Stimulated activated CD8-positive, alpha-beta memory T cell treated with anti-CD3 and anti-CD28 coated beads, Interleukin-7, amount 100 ng/mL, for 48 hours (primary cell): ENCODE results near the gene PTPN11.
"Not testable (repeated sequence)": the region's sequence is repeated elsewhere in the genome, so short reads cannot be mapped to it uniquely, and the experiment has no call there.

Experiments used
- DNase-seq, 2 donors: peaks; one replicate each; pipeline ENCODE4 v3.0.0-alpha.2; 2020; ENCODE audit warnings: low read depth in 1 of 2; ENCODE audit errors: extremely low read depth in 1 of 2

The PTPN11 gene

DNA sequence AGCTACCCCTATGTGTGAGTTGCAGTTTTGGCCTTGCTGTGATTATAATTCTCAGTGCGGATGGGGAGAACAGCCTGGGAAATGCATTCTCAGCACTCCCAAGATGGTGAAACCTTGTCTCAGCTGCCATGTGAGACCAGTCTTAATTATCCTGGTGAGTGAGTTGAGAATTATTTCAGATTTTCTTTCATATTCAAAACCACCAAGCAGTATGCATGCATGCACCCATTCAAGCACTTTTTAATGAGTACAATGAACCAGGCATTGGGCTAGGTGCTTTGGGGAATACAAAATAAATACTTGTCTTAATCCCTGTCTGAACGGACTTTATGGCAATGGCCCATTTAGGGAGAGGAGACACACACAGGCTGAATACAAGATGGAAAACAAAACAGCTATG, 94.7 kb downstream of the PTPN11 start:
- no peak for DNase-seq

DNA sequence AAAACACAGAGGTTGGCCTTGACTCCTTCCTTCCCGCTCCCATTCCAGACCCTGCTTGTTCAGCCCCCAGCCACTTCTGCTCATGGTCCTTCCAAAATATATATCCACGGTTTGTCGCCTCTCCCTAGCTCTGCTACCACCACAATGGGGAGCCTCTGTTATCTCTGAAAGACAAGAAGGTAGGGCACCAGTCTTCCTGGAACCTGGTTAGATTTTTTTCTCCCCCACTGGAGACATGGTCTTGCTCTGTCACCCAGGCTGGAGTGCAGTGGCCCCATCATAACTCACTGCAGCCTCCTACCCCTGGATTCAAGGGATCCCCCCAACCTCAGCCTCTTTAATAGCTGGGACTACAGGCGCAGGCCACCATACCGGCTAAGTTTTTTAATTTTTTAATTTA, 95.7 kb downstream of the PTPN11 start:
- DNase-seq, result no peak

DNA sequence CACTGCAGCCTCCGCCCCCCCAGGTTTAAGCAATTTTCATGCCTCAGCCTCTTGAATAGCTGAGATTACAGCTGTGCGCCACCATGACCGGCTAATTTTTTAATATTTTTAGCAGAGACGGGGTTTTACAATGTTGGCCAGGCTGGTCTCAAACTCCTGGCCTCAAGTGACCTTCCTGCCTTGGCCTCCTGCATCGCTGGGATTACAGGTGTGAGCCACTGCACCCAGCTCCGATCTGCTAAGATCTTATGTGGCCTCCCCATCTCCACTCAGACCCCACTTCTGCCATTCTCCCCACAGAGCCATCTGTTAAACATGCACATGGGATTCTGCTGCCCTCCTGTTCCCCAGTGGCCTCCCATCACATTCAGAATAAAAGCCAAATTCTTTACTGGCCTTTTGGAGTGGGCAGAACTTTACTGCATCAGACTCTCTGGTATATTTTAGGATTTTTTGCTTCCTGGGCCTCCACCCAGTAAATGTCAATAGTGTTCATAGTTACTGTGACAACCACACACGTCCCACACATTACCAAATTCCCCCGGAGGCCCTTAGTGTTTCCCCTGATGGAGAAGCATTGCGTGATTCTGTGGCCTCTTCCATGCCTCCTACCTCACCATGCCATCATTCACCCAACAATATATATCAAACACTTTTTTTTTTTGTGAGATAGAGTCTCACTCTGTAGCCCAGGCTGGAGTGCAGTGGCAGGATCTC, 96.3 kb downstream of the PTPN11 start:
- no peak for DNase-seq

DNA sequence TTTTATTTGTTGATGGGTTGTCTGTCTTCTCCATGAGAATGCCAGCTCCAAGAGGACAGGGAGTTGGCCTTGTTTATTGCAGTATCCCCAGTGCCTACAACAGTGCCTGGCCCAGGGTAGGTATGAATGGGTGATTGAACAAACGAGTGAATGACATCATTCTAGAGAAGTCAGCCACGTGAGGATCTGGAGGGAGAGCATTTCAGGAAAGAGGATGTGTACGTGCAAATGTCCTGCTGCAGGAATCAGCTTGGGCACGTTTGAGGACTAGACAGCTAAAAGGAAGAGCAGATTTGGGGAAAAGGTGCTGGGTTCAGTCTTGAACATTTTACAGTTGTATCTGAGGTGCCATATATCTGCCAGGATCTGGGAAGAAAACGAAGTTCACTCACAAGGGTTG, 97.1 kb downstream of the PTPN11 start:
- no peak for DNase-seq

GRCh38 chr12:112517730-112518364, 99.1 kb downstream of the PTPN11 start:
- DNase-seq, result no peak

- DNase-seq, result no peak
Measured at GRCh38 chr12:112518365-112518735, 99.6 kb downstream of the PTPN11 start.

DNA sequence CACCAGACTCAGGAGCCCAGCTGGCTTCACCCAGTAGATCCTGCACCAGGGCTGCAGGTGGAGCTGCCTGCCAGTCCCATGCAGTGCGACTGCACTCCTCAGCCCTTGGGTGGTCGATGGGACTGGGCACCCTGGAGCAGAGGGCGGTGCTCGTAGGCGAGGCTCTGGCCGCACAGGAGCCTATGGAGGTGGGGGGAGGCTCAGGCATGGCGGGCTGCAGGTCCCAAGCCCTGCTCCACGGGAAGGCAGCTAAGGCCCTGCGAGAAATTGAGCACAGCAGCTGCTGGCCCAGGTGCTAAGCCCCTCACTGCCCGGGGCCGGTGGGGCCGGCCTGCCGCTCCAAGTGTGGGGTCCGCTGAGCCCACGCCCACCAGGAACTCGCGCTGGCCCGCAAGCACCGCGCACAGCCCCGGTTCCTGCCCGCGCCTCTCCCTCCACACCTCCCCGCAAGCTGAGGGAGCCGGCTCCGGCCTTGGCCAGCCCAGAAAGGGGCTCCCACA, 101.1 kb downstream of the PTPN11 start:
- DNase-seq, result not testable (repeated sequence)

GRCh38 chr12:112523856-112524255, 105.1 kb downstream of the PTPN11 start:
- no peak for DNase-seq

DNA sequence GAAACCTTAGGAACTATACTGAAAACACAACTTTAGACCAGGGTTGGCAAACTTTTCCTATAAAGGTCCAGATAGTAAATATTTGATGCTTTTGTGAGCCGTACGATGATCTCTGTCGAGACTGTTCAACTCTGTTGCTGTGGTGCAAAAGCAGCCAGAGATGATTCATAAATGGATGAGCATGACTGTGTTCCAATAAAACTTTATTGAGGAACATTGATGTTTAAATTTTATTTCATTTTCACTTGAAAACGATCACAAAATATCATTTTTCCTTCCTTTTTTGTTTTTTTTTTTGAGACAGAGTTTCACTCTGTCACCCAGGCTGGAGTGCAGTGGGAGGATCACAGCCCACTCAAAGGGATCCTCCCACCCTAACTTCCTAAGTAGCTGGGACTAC, 105.5 kb downstream of the PTPN11 start:
- DNase-seq, result no peak

DNA sequence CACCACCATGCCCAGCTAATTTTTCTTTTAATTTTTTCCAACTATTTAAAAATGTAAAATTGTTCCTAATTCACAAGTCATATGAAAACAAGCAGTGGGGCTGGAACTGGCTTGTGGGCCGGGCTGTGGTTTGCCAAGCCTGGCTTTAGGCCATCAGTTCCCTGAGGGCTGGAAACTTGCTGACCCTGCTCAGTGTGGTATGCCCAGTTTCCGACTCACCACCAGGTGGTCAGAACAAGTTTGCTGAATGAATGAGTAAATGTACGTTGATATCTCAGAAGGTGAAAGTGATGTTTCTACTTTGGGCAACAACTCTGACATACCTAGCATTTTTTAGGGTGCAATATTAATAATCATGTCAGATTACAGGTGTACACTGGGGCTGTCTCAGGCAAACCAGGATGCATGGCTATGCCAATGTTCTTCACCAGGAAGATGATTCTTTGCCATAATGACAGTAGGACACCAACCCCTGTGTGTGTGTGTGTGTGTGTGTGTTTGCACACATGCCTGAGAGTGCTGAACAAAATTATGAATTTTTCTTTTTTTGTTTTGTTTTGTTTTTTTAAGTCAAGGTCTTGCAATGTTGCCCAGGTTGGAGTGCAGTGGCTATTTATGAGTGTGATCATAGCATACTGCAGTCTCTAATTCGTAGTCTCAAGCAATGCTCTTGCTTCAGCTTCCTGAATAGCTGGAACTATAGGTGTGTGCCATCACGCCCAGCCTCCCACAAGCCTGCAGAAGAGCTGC, 106.1 kb downstream of the PTPN11 start:
- DNase-seq, result no peak

GRCh38 chr12:112525426-112525809, 106.7 kb downstream of the PTPN11 start:
- no peak for DNase-seq

DNA sequence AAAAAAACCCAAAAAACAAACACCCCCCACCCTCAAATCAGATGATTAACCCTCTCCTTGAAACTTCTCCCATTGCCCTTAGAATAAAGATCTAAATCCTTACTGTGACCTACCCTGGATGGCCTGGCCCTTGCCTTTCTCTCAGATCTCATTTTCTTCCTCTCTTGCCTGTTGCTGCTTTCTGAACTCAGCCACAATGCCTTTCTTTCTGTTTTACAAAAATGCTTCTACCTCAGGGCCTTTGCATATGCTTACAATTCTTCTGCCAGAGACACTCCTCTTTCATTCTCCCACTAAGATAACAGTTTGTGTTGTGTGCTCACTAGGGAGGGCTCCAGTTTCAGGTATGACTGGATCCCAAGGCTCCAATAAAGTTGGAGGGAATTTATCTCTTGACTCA, 108.3 kb downstream of the PTPN11 start:
- no peak for DNase-seq

GRCh38 chr12:112527501-112527900, 108.8 kb downstream of the PTPN11 start:
- DNase-seq, result no peak

DNA sequence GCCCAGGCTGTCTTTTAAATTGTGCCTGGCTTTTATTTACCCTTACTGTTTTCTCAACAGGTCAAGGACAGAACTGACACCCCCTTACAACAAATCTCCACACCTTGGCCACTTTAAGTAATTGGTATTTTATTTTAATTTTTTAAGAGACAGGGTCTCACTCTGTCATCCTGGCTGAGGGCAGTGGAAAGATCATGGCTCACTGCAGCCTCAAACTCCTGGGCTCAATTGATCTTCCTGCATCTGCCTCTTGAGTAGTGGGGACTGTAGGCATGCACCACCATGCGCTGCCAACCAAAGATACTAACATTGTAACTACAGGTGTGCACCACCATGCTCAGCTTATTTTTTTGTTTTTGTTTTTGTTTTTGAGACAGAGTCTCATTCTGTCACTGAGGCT, 109.8 kb downstream of the PTPN11 start:
- DNase-seq, result no peak

DNA sequence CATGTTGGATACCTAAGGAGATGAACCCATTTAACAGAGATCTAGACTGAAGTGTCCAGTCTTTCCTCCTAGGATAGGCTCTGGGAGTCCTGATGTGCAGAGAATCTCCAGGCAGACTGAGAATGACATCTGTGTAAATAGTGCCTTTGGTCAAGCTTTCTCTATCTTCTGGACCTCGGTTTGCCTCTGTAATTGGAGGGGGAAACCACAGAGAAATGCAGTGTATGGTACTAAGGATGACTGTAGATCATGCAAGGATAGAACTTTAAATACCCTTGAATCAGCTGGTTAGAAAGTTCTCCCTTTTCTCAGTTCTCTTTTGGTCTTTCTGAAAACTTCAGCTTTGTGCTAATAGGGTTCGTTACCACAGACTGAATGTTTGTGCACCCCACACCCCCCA, 112.2 kb downstream of the PTPN11 start:
- no peak for DNase-seq

- no peak for DNase-seq
Measured at GRCh38 chr12:112532106-112532505, 113.4 kb downstream of the PTPN11 start.

DNA sequence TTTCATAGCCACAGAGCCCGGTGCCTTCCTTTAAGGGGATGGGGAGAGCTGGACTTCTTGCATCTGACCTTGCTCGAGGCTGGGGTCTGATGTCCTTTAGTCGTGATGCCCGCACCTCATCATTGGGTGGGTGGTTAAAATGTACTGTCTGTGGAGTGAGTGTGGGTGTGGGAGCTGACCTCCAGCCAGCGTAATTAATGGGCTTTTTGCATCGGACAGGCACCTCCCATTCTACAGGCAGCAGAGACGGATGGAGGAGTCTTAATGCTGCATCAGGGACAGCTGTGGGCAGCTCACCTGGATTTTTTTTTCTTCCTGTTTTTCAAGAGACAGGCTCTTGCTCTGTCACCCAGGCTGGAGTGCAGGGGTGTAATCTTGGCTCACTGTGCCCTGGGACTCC, 114.8 kb downstream of the PTPN11 start:
- DNase-seq, result no peak

GRCh38 chr12:112535017-112535416, 116.3 kb downstream of the PTPN11 start:
- DNase-seq, result no peak

GRCh38 chr12:112535637-112536366, 117.1 kb downstream of the PTPN11 start:
- no peak for DNase-seq

- DNase-seq, result no peak
Measured at GRCh38 chr12:112536367-112536730, 117.6 kb downstream of the PTPN11 start.

DNA sequence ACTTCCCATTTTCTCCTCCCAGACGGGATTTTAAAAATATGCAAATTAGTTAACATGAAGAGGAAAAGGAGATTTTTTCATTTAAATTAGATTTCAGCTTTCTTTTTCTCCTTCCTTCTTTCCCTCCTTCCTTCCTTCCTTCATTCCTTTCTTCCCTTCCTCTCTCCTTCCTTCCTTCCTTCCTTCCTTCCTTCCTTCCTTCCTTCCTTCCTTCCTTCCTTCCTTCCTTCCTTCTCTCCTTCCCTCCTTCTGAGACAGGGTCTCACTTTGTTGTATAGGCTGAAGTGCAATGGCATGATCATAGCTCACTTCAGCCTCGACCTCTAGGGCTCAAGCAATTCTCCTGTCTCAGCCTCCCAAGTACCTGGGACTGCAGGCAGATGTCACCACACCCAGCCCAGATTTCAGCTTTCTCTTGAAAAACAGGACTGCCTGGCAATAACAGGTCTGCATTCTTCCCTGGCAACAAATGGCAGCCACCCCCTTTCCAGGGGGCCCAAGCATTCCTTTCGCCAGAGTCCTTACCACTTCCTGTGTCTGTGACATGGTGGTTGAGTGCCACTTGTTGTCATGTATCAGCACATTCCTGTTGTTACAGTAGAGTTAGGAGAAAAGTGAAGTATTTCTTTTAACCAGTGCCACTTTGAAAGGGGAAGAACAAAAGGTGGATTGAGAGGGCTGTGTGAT, 119.1 kb downstream of the PTPN11 start:
- DNase-seq, result no peak
